SU-DHL-6 (cell line): Measurements from ENCODE around the gene SIT1.

Source experiments
- EZH2phosphoT487 ChIP-seq: fragments of 200-600 bp; sonication (generic), shearing (Covaris generic); conservative IDR thresholded peaks from 2 replicates; pipeline ENCODE4 v1.6.1; 2018; ENCODE audit warnings: mild to moderate bottlenecking, antibody characterized with exemption, low read length, moderate library complexity, mixed read lengths
- TF ChIP-seq, protein P1 (sequence below): fragments of 200-600 bp; sonication (generic); IDR thresholded peaks from one replicate; pipeline ENCODE4 v1.5.1; 2017; ENCODE audit warnings: antibody characterized with exemption, mild to moderate bottlenecking, low read length, moderate library complexity; ENCODE audit not compliant: insufficient read depth, poor library complexity, severe bottlenecking

DNA sequence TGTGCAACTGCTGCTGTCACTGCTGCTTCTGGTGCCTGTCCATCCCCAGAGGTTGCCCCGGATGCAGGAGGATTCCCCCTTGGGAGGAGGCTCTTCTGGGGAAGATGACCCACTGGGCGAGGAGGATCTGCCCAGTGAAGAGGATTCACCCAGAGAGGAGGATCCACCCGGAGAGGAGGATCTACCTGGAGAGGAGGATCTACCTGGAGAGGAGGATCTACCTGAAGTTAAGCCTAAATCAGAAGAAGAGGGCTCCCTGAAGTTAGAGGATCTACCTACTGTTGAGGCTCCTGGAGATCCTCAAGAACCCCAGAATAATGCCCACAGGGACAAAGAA, 23.3 kb upstream of the SIT1 start:
- TF ChIP-seq, protein P1, sequence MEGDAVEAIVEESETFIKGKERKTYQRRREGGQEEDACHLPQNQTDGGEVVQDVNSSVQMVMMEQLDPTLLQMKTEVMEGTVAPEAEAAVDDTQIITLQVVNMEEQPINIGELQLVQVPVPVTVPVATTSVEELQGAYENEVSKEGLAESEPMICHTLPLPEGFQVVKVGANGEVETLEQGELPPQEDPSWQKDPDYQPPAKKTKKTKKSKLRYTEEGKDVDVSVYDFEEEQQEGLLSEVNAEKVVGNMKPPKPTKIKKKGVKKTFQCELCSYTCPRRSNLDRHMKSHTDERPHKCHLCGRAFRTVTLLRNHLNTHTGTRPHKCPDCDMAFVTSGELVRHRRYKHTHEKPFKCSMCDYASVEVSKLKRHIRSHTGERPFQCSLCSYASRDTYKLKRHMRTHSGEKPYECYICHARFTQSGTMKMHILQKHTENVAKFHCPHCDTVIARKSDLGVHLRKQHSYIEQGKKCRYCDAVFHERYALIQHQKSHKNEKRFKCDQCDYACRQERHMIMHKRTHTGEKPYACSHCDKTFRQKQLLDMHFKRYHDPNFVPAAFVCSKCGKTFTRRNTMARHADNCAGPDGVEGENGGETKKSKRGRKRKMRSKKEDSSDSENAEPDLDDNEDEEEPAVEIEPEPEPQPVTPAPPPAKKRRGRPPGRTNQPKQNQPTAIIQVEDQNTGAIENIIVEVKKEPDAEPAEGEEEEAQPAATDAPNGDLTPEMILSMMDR = no peak
- TF ChIP-seq EZH2phosphoT487 = no peak
